DND-41 (cell line): ENCODE measurements around the gene MCM5.

Experiments
- ATAC-seq: fragments of 200-7000 bp; cut with Tn5 transposase; 3 replicates; pipeline ENCODE4 v1.9.1; 2021; ENCODE audit warnings: low read depth; ENCODE audit not compliant: insufficient read depth
- DNase-seq: peaks from one replicate; pipeline ENCODE4 v3.0.0-alpha.2; 2020
- H2AFZ ChIP-seq: 2 replicates; pipeline ENCODE4 v1.6.0; 2012; ENCODE audit warnings: low read depth, low read length
- H3K27ac ChIP-seq: 2 replicates; pipeline ENCODE4 v1.5.1; 2012; ENCODE audit warnings: low read length, inconsistent platforms
- H3K27me3 ChIP-seq: fragments of 200-600 bp; sonication (generic); 2 replicates; pipeline ENCODE4 v1.6.0; 2012; ENCODE audit warnings: low read length, mild to moderate bottlenecking, inconsistent platforms; ENCODE audit not compliant: insufficient read depth, poor library complexity
- H3K36me3 ChIP-seq: 2 replicates; pipeline ENCODE4 v1.5.1; 2012; ENCODE audit warnings: low read length, inconsistent platforms; ENCODE audit not compliant: insufficient read depth
- H3K4me1 ChIP-seq: 2 replicates; pipeline ENCODE4 v1.5.1; 2012; ENCODE audit warnings: mild to moderate bottlenecking, low read length; ENCODE audit not compliant: insufficient read depth
- H3K4me2 ChIP-seq: 2 replicates; pipeline ENCODE4 v1.6.0; 2012; ENCODE audit warnings: mild to moderate bottlenecking, moderate library complexity, low read length, inconsistent platforms; ENCODE audit not compliant: insufficient read depth
- H3K4me3 ChIP-seq, 2 experiments: fragments of 200-600 bp in 1 of 2; shearing (Covaris generic) in 1 of 2; 2 replicates each; pipeline ENCODE4 v1.5.1; 2012 to 2016; ENCODE audit warnings: inconsistent platforms in 2 of 2, low read length in 2 of 2, mild to moderate bottlenecking in 2 of 2, low read depth in 1 of 2, moderate library complexity in 1 of 2
- H3K79me2 ChIP-seq: 2 replicates; pipeline ENCODE4 v1.6.0; 2012; ENCODE audit warnings: low read length, inconsistent platforms; ENCODE audit not compliant: insufficient read depth
- H3K9ac ChIP-seq: 2 replicates; pipeline ENCODE4 v1.6.0; 2012; ENCODE audit warnings: low read depth, mild to moderate bottlenecking, inconsistent platforms, low read length, moderate library complexity
- H3K9me3 ChIP-seq: 2 replicates; pipeline ENCODE4 v1.5.1; 2012; ENCODE audit warnings: low read length, moderate library complexity, mild to moderate bottlenecking, inconsistent platforms; ENCODE audit not compliant: insufficient read depth, severe bottlenecking
- H4K20me1 ChIP-seq: 2 replicates; pipeline ENCODE4 v1.6.0; 2012; ENCODE audit warnings: low read length; ENCODE audit not compliant: insufficient read depth
- EZH2 ChIP-seq: IDR thresholded peaks from 3 replicates; pipeline ENCODE4 v1.6.1; 2012; ENCODE audit warnings: borderline replicate concordance, low read depth, mild to moderate bottlenecking, moderate library complexity, low read length, inconsistent platforms; ENCODE audit not compliant: severe bottlenecking
- TF ChIP-seq, protein P1 (sequence below): IDR thresholded peaks from 2 replicates; pipeline ENCODE4 v1.5.1; 2012; ENCODE audit warnings: borderline replicate concordance, low read length, moderate library complexity, mild to moderate bottlenecking; ENCODE audit not compliant: poor library complexity, severe bottlenecking; ENCODE audit errors: extremely low read depth

Gene MCM5

DNA sequence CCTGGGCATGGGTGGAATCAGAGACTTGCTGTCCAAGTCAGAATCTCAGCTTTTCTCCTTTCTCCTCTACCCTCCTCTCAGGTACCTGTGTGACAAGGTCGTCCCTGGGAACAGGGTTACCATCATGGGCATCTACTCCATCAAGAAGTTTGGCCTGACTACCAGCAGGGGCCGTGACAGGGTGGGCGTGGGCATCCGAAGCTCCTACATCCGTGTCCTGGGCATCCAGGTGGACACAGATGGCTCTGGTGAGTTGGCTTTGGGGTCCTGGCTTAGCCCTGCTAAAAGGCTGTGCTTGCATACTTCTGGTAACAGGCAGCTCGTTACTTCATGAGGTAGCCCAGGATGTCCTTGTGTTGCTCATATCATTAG, 10.7 kb downstream of the MCM5 start:
- peaks cover 25% of the 10 kb centered on the region; the same call in 1 of the 2 replicates for H3K4me1 ChIP-seq
- H3K36me3 ChIP-seq = peaks cover 96% of the 10 kb centered on the region
- H3K27me3 ChIP-seq = no peaks in the 10 kb centered on the region
- H3K9ac ChIP-seq = no peak overlapping the region
- DNase-seq (no peak), ATAC-seq (no peak)
- H3K9me3 ChIP-seq = no peaks in the 10 kb centered on the region
- no peak for TF ChIP-seq EZH2
- TF ChIP-seq, protein P1, sequence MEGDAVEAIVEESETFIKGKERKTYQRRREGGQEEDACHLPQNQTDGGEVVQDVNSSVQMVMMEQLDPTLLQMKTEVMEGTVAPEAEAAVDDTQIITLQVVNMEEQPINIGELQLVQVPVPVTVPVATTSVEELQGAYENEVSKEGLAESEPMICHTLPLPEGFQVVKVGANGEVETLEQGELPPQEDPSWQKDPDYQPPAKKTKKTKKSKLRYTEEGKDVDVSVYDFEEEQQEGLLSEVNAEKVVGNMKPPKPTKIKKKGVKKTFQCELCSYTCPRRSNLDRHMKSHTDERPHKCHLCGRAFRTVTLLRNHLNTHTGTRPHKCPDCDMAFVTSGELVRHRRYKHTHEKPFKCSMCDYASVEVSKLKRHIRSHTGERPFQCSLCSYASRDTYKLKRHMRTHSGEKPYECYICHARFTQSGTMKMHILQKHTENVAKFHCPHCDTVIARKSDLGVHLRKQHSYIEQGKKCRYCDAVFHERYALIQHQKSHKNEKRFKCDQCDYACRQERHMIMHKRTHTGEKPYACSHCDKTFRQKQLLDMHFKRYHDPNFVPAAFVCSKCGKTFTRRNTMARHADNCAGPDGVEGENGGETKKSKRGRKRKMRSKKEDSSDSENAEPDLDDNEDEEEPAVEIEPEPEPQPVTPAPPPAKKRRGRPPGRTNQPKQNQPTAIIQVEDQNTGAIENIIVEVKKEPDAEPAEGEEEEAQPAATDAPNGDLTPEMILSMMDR = no peak
- peaks cover 33% of the 10 kb centered on the region for H3K79me2 ChIP-seq
- no peak overlapping the region for H3K4me3 ChIP-seq
- peaks cover 78% of the 10 kb centered on the region for H4K20me1 ChIP-seq
- H3K27ac ChIP-seq = peak overlapping the region; percentile 33; the same call in 1 of the 2 replicates
- H3K4me2 ChIP-seq = peak overlapping the region; percentile 6; the same call in 1 of the 2 replicates
- no peak overlapping the region for H2AFZ ChIP-seq

DNA sequence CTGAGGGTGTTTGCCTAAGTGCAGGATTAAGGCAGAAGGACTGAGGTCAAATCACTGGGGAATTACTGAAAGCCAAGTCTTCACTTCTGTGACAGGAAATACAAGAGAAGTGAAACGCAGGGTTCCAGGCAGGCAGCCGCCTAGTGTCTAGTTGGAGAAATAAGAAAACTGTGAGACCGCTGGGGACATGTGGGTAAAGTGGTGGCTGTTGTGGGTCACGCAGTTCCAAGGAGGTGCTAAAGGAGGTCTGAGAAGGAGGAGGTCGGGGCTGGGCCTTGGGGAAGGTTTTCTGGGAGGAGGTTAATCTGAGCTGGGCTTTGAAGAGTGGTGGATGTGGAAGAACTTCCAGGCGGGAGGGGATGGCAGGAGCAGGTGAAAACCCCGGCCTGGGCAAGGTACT, 11.2 kb downstream of the MCM5 start:
- DNase-seq (no peak), ATAC-seq (no peak)
- TF ChIP-seq, protein P1 = no peak
- no peak for TF ChIP-seq EZH2

DNA sequence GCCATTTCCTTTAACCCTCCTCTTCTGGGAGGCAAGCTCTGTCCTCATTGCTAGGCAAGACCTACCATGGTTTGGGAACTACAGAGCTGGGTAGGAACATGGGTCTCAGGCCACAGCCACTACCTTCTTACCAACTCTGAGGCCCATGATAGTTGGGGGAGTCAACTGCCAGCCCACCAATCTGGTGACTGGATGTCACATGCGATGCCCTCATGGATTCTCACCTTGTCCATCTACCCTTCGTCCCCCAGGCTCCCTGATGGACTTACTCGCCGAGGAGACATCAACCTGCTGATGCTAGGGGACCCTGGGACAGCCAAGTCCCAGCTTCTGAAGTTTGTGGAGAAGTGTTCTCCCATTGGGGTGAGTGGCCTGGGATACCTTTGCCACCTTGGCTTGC, 13.7 kb downstream of the MCM5 start:
- Histone ChIP-seq H3K9ac (no peak overlapping the region), H3K9me3 (no peaks in the 10 kb centered on the region), H3K27me3 (no peaks in the 10 kb centered on the region), H3K79me2 (peaks cover 22% of the 10 kb centered on the region; the same call in 1 of the 2 replicates), H3K36me3 (peaks cover 95% of the 10 kb centered on the region), H2AFZ (no peak overlapping the region), H4K20me1 (peaks cover 75% of the 10 kb centered on the region), H3K4me3 (no peak overlapping the region), H3K4me1 (0 out of 2 replicates have a peak, but pooled peaks cover 9% of the 10 kb centered on the region), H3K4me2 (no peak overlapping the region), H3K27ac (no peak overlapping the region)
- DNase-seq = no peak
- ATAC-seq = no peak
- TF ChIP-seq EZH2 = no peak
- TF ChIP-seq, protein P1 = no peak

More for the DNA sequence above, 11.2 kb downstream of the MCM5 start:
- Histone ChIP-seq H3K36me3 (peaks cover 98% of the 10 kb centered on the region), H4K20me1 (peaks cover 82% of the 10 kb centered on the region), H3K4me1 (peaks cover 25% of the 10 kb centered on the region; the same call in 1 of the 2 replicates), H2AFZ (no peak overlapping the region), H3K9ac (no peak overlapping the region), H3K4me2 (no peak overlapping the region), H3K27ac (no peak overlapping the region), H3K4me3 (no peak overlapping the region), H3K27me3 (no peaks in the 10 kb centered on the region), H3K79me2 (peaks cover 33% of the 10 kb centered on the region), H3K9me3 (no peaks in the 10 kb centered on the region)
